ENCODE measurements around the gene UGGT2.

DNA sequence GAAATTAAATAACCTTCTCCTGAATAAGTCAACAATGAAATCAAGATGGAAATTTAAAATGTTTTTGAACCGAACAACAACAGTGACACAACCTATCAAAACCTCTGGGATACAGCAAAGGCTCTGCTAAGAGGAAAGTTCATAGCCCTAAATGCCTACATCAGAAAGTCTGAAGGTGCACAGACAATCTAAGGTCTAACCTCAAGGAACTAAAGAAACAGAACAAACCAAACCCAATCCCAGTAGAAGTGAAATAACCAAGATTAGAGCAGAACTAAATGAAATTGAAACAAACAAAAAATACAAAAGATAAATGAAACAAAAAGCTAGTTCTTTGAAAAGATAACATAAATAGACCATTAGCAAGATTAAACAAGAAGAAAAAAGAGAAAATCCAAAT is 9.0 kb downstream of the UGGT2 start:
- TF ChIP-seq ZKSCAN1 (IDR thresholded peaks at IDR 0.05; ENCODE audit: low read depth, low read length): no peak
- no peak for TF ChIP-seq YBX1 (IDR thresholded peaks at IDR 0.05)
- no peak for TF ChIP-seq GABPA (tag; conservative IDR thresholded peaks at IDR 0.05; ENCODE audit: low read depth)
- no peak for TF ChIP-seq POLR2AphosphoS5 (IDR thresholded peaks at IDR 0.05; ENCODE audit: control insufficient read depth, insufficient read depth, low read depth, low read length)
- no peak for TF ChIP-seq RBM25 (IDR thresholded peaks at IDR 0.05; ENCODE audit: low read depth, low read length, severe bottlenecking)
- no peak for TF ChIP-seq MTA1 (IDR thresholded peaks at IDR 0.05; ENCODE audit: borderline replicate concordance)
- no peak for TF ChIP-seq SIN3A (IDR thresholded peaks at IDR 0.05; ENCODE audit: borderline replicate concordance in 2 of 2, control insufficient read depth in 1 of 2, low read depth in 2 of 2, low read length in 2 of 2)
- TF ChIP-seq, protein P1, sequence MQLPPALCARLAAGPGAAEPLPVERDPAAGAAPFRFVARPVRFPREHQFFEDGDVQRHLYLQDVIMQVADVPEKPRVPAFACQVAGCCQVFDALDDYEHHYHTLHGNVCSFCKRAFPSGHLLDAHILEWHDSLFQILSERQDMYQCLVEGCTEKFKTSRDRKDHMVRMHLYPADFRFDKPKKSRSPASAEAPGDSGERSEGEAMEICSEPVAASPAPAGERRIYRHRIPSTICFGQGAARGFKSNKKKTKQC (CRISPR knock-in tag; IDR thresholded peaks at IDR 0.05): no peak
- TF ChIP-seq, protein P2, sequence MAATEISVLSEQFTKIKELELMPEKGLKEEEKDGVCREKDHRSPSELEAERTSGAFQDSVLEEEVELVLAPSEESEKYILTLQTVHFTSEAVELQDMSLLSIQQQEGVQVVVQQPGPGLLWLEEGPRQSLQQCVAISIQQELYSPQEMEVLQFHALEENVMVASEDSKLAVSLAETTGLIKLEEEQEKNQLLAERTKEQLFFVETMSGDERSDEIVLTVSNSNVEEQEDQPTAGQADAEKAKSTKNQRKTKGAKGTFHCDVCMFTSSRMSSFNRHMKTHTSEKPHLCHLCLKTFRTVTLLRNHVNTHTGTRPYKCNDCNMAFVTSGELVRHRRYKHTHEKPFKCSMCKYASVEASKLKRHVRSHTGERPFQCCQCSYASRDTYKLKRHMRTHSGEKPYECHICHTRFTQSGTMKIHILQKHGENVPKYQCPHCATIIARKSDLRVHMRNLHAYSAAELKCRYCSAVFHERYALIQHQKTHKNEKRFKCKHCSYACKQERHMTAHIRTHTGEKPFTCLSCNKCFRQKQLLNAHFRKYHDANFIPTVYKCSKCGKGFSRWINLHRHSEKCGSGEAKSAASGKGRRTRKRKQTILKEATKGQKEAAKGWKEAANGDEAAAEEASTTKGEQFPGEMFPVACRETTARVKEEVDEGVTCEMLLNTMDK (IDR thresholded peaks at IDR 0.05; ENCODE audit: borderline replicate concordance, insufficient read depth, low read depth, low read length, poor library complexity, severe bottlenecking): no peak
- TF ChIP-seq HDAC2 (IDR thresholded peaks at IDR 0.05): no peak
- TF ChIP-seq MYC (IDR thresholded peaks at IDR 0.05; ENCODE audit: low read depth, low read length): no peak
- TF ChIP-seq MYC (CRISPR knock-in tag; IDR thresholded peaks at IDR 0.05; ENCODE audit: borderline replicate concordance, low read depth): no peak
- no peak for TF ChIP-seq TAF1 (IDR thresholded peaks at IDR 0.05; ENCODE audit: control insufficient read depth, extremely low read depth, insufficient read depth, low read length, severe bottlenecking)
- TF ChIP-seq ZZZ3 (IDR thresholded peaks at IDR 0.05): no peak
- TF ChIP-seq, protein P3, sequence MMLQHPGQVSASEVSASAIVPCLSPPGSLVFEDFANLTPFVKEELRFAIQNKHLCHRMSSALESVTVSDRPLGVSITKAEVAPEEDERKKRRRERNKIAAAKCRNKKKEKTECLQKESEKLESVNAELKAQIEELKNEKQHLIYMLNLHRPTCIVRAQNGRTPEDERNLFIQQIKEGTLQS (IDR thresholded peaks at IDR 0.05): no peak
- TF ChIP-seq, protein P3 (CRISPR knock-in tag; conservative IDR thresholded peaks at IDR 0.05): no peak
